DMS79 (cell line): ENCODE measurements around the gene HMGXB4.

Source experiments
- DNase-seq: peaks from one replicate; lab custom pipeline; 2025; lab: John Stamatoyannopoulos, UW

HMGXB4 gene

GRCh38 chr22:35326854-35327562 lies 69.7 kb downstream of the HMGXB4 start:
- DNase-seq: no peak

GRCh38 chr22:35327690-35328471 lies 70.6 kb downstream of the HMGXB4 start:
- no peak for DNase-seq

- no peak for DNase-seq
These were observed 71.2 kb downstream of the HMGXB4 start for GRCh38 chr22:35328472-35328885.

GRCh38 chr22:35329114-35329847 lies 72.0 kb downstream of the HMGXB4 start:
- DNase-seq: no peak

- DNase-seq: no peak
These were observed 73.1 kb downstream of the HMGXB4 start for GRCh38 chr22:35330258-35330861.

- no peak for DNase-seq
These were observed 75.0 kb downstream of the HMGXB4 start for GRCh38 chr22:35332278-35332677.

GRCh38 chr22:35333220-35333619 lies 75.9 kb downstream of the HMGXB4 start:
- DNase-seq: no peak

- no peak for DNase-seq
These were observed 76.7 kb downstream of the HMGXB4 start for GRCh38 chr22:35334004-35334403.

- DNase-seq: no peak
These were observed 78.2 kb downstream of the HMGXB4 start for GRCh38 chr22:35335468-35335867.

GRCh38 chr22:35335936-35336781 lies 78.9 kb downstream of the HMGXB4 start:
- no peak for DNase-seq

- no peak for DNase-seq
These were observed 80.6 kb downstream of the HMGXB4 start for GRCh38 chr22:35337932-35338331.

GRCh38 chr22:35341090-35341874 lies 84.0 kb downstream of the HMGXB4 start:
- no peak for DNase-seq

GRCh38 chr22:35342390-35342789 lies 85.1 kb downstream of the HMGXB4 start:
- DNase-seq: no peak

- no peak for DNase-seq
These were observed 86.6 kb downstream of the HMGXB4 start for GRCh38 chr22:35343664-35344550.

- no peak for DNase-seq
These were observed 87.8 kb downstream of the HMGXB4 start for GRCh38 chr22:35344956-35345690.
